Stimulated activated CD4-positive, alpha-beta T cell treated with anti-CD3 and anti-CD28 coated beads, TNF-alpha, amount 100 ng/mL, for 4 hours (primary cell): ENCODE results near the gene PDZRN3.

ENCODE experiments used
- DNase-seq, 3 experiments: peaks; one replicate each; pipeline ENCODE4 v3.0.0-alpha.2; 2020; ENCODE audit warnings: low read depth in 3 of 3

The PDZRN3 gene

GRCh38 chr3:73624821-73625665 lies at the start of gene PDZRN3:
PDZRN3 (minus strand) TSS chr3:73624941.
- no peak for DNase-seq

- no peak for DNase-seq
These were observed 49.5 kb upstream of the PDZRN3 start for GRCh38 chr3:73674280-73674679.

GRCh38 chr3:73669260-73669659 lies 44.5 kb upstream of the PDZRN3 start:
- DNase-seq, result no peak

- no peak for DNase-seq
These were observed 43.6 kb upstream of the PDZRN3 start for GRCh38 chr3:73668391-73668790.

GRCh38 chr3:73667889-73668288 lies 43.1 kb upstream of the PDZRN3 start:
- no peak for DNase-seq

- DNase-seq, result no peak
These were observed 40.5 kb upstream of the PDZRN3 start for GRCh38 chr3:73665286-73665685.

- no peak for DNase-seq
These were observed 39.6 kb upstream of the PDZRN3 start for GRCh38 chr3:73664389-73664788.

- no peak for DNase-seq
These were observed 38.8 kb upstream of the PDZRN3 start for GRCh38 chr3:73663495-73663894.

GRCh38 chr3:73661265-73661664 lies 36.5 kb upstream of the PDZRN3 start:
- no peak for DNase-seq

GRCh38 chr3:73658227-73658626 lies 33.5 kb upstream of the PDZRN3 start:
- DNase-seq, result no peak

GRCh38 chr3:73657186-73657585 lies 32.4 kb upstream of the PDZRN3 start:
- DNase-seq, result no peak

GRCh38 chr3:73656241-73656890 lies 31.6 kb upstream of the PDZRN3 start:
- DNase-seq, result no peak

GRCh38 chr3:73655197-73655596 lies 30.5 kb upstream of the PDZRN3 start:
- DNase-seq, result no peak

- DNase-seq, result no peak
These were observed 29.1 kb upstream of the PDZRN3 start for GRCh38 chr3:73653877-73654276.

GRCh38 chr3:73653351-73653750 lies 28.6 kb upstream of the PDZRN3 start:
- DNase-seq, result no peak

GRCh38 chr3:73652896-73653295 lies 28.2 kb upstream of the PDZRN3 start:
- no peak for DNase-seq

- no peak for DNase-seq
These were observed 12.3 kb upstream of the PDZRN3 start for GRCh38 chr3:73637042-73637441.

- no peak for DNase-seq
These were observed 10.5 kb upstream of the PDZRN3 start for GRCh38 chr3:73635254-73635653.

- no peak for DNase-seq
These were observed 9.2 kb upstream of the PDZRN3 start for GRCh38 chr3:73633916-73634344.

- DNase-seq, result no peak
These were observed 8.7 kb upstream of the PDZRN3 start for GRCh38 chr3:73633453-73633852.

GRCh38 chr3:73626106-73626505 lies 1.4 kb upstream of the PDZRN3 start:
- no peak for DNase-seq

GRCh38 chr3:73624017-73624820 lies 522 bp downstream of the PDZRN3 start:
- DNase-seq, result no peak
